HepG2 (cell line): Measurements from ENCODE around the gene BAIAP2L1. TPM values are rescaled to one million over a fixed set of nuclear protein-coding genes. Genes with fewer than 3 reads are reported as not detected.
A peak's percentile ranks its signal among the peaks of the same experiment; 100 is the strongest.

Source experiments
- ATAC-seq: fragments of 200-7000 bp; cut with Tn5 transposase; 3 replicates; pipeline ENCODE4 v1.9.1; 2020; ENCODE audit warnings: mild to moderate bottlenecking, moderate library complexity
- BruUV-seq: library from RNA; stranded (reverse); fragments of 400-500 nt; replicated peaks from 2 replicates; lab custom pipeline; 2021; lab: Mats Ljungman, UMichigan
- CTCF ChIA-PET: fragments of 300-600 bp; formaldehyde crosslinking; extraction: SDS; loops from one replicate; lab custom pipeline; 2021; ENCODE audit warnings: low total read pairs, inconsistent platforms, low intra/inter-chr PET ratio; lab: Yijun Ruan, JAX
- POLR2A ChIA-PET: fragments of 350-600 bp; sonication (Branson Sonifier 250); formaldehyde crosslinking; loops from one replicate; lab custom pipeline; 2020; ENCODE audit warnings: antibody characterized with exemption, inconsistent platforms; lab: Yijun Ruan, JAX
- DNase-seq: peaks from one replicate; pipeline ENCODE4 v3.0.0-alpha.2; 2015; ENCODE audit warnings: low spot score
- FAIRE-seq: peaks from 3 replicates; lab custom pipeline; 2011; peaks lifted over from hg19 to GRCh38; lab: Jason Lieb, UNC
- H2AFZ ChIP-seq: one replicate; pipeline ENCODE4 v1.6.1; 2011; ENCODE audit warnings: low read length, inconsistent platforms
- H3K27ac ChIP-seq: fragments of 300-600 bp; 3 replicates; pipeline ENCODE4 v1.8.0; 2011; ENCODE audit warnings: mixed run types, mild to moderate bottlenecking, mixed read lengths, low read length, inconsistent platforms; ENCODE audit not compliant: insufficient read depth; ENCODE audit errors: extremely low read length
- H3K27me3 ChIP-seq, 2 experiments: fragments of 200-600 bp in 1 of 2; 2 replicates in 1 of 2; 3 replicates in 1 of 2; pipeline versions ENCODE4 v1.6.0 to v1.8.0; 2011; ENCODE audit warnings: low read length in 2 of 2, mild to moderate bottlenecking in 2 of 2, moderate library complexity in 2 of 2, inconsistent platforms in 1 of 2; ENCODE audit not compliant: insufficient read depth in 2 of 2, control insufficient read depth in 1 of 2
- H3K36me3 ChIP-seq, 2 experiments: fragments of 200-600 bp in 1 of 2; replicated peaks in 1 of 2; 2 replicates in 1 of 2; 3 replicates in 1 of 2; pipeline versions ENCODE4 v1.5.1 to v1.8.0; 2011; ENCODE audit warnings: low read length in 2 of 2, inconsistent platforms in 1 of 2; ENCODE audit not compliant: insufficient read depth in 2 of 2, control insufficient read depth in 1 of 2
- H3K4me1 ChIP-seq: 2 replicates; pipeline ENCODE4 v1.5.1; 2012; ENCODE audit warnings: low read length, inconsistent platforms; ENCODE audit not compliant: insufficient read depth
- H3K4me2 ChIP-seq: 2 replicates; pipeline ENCODE4 v1.6.0; 2011; ENCODE audit warnings: low read depth, low read length, inconsistent platforms
- H3K4me3 ChIP-seq, 3 experiments: fragments of 200-600 bp in 1 of 3; sonication (generic), shearing (Covaris generic) in 1 of 3; replicated peaks in 1 of 3; 2 replicates each; pipeline ENCODE4 v1.5.1; 2011 to 2016; ENCODE audit warnings: low read length in 3 of 3, inconsistent platforms in 2 of 3, low read depth in 2 of 3, mild to moderate bottlenecking in 2 of 3, control low read depth in 1 of 3, mixed read lengths in 1 of 3; ENCODE audit not compliant: insufficient read depth in 1 of 3
- H3K79me2 ChIP-seq: one replicate; pipeline ENCODE4 v1.6.1; 2011; ENCODE audit warnings: low read length, inconsistent platforms; ENCODE audit not compliant: insufficient read depth
- H3K9ac ChIP-seq: 2 replicates; pipeline ENCODE4 v1.6.0; 2011; ENCODE audit warnings: mild to moderate bottlenecking, low read depth, low read length, inconsistent platforms; ENCODE audit not compliant: insufficient read depth
- H3K9me3 ChIP-seq: 2 replicates; pipeline ENCODE4 v1.5.1; 2012; ENCODE audit warnings: mild to moderate bottlenecking, low read length
- H4K20me1 ChIP-seq: 2 replicates; pipeline ENCODE4 v1.6.0; 2011; ENCODE audit warnings: inconsistent platforms, mild to moderate bottlenecking, low read length, moderate library complexity; ENCODE audit not compliant: insufficient read depth
- AGO2 ChIP-seq: fragments of 200-400 bp; formaldehyde crosslinking; optimal IDR thresholded peaks from 2 replicates; pipeline ENCODE3; 2017; ENCODE audit warnings: mild to moderate bottlenecking, low read depth, low read length, moderate library complexity
- GLI4 ChIP-seq: sonication (generic); formaldehyde crosslinking; IDR thresholded peaks from 2 replicates; pipeline ENCODE4 v1.5.1; 2020; ENCODE audit warnings: missing genetic modification reagents, mild to moderate bottlenecking, moderate library complexity, borderline replicate concordance
- HNRNPLL ChIP-seq: fragments of 200-400 bp; formaldehyde crosslinking; IDR thresholded peaks from 2 replicates; pipeline ENCODE4 v1.6.1; 2017; ENCODE audit warnings: mild to moderate bottlenecking, low read depth, low read length; ENCODE audit not compliant: poor library complexity, severe bottlenecking
- MED13 ChIP-seq: sonication (generic); formaldehyde crosslinking; IDR thresholded peaks from 2 replicates; pipeline ENCODE4 v1.5.0; 2020; ENCODE audit warnings: missing genetic modification reagents
- NFE2L1 ChIP-seq: sonication (generic); formaldehyde crosslinking; IDR thresholded peaks from 2 replicates; pipeline ENCODE4 v1.4.0; 2020; ENCODE audit warnings: missing genetic modification reagents, mild to moderate bottlenecking, borderline replicate concordance
- PHF8 ChIP-seq: sonication (generic); formaldehyde crosslinking; IDR thresholded peaks from 2 replicates; pipeline ENCODE4 v1.5.0; 2020; ENCODE audit warnings: missing genetic modification reagents
- RBFOX2 ChIP-seq: fragments of 200-400 bp; formaldehyde crosslinking; IDR thresholded peaks from 2 replicates; pipeline ENCODE4 v1.6.1; 2017; ENCODE audit warnings: low read depth, mild to moderate bottlenecking, low read length
- SAFB2 ChIP-seq: sonication (generic); formaldehyde crosslinking; IDR thresholded peaks from 2 replicates; pipeline ENCODE4 v1.5.1; 2020; ENCODE audit warnings: missing genetic modification reagents, low read depth, mild to moderate bottlenecking, borderline replicate concordance
- SNRNP70 ChIP-seq: fragments of 200-400 bp; formaldehyde crosslinking; IDR thresholded peaks from 2 replicates; pipeline ENCODE4 v1.6.1; 2017; ENCODE audit warnings: mild to moderate bottlenecking, low read depth, low read length, moderate library complexity
- SP1 ChIP-seq, 2 experiments: fragments of 450-650 bp in 1 of 2; sonication (generic) in 1 of 2; formaldehyde crosslinking in 1 of 2; IDR thresholded peaks; 2 replicates each; pipeline versions ENCODE4 v1.4.0 to v1.6.1; 2016 to 2020; ENCODE audit warnings: missing genetic modification reagents in 1 of 2
- ZFP41 ChIP-seq: sonication (generic); formaldehyde crosslinking; IDR thresholded peaks from 2 replicates; pipeline ENCODE4 v1.4.0; 2020; ENCODE audit warnings: mild to moderate bottlenecking, missing genetic modification reagents, borderline replicate concordance
- ZFY ChIP-seq: sonication (generic); formaldehyde crosslinking; IDR thresholded peaks from 2 replicates; pipeline ENCODE4 v1.4.0; 2020; ENCODE audit warnings: missing genetic modification reagents
- ZMYM3 ChIP-seq: sonication (generic); formaldehyde crosslinking; IDR thresholded peaks from 2 replicates; pipeline ENCODE4 v1.5.1; 2020; ENCODE audit warnings: mild to moderate bottlenecking, missing genetic modification reagents
- ZNF513 ChIP-seq: sonication (generic); formaldehyde crosslinking; conservative IDR thresholded peaks from 2 replicates; pipeline ENCODE4 v1.5.0; 2020; ENCODE audit warnings: missing genetic modification reagents
- ZNF691 ChIP-seq: sonication (generic); formaldehyde crosslinking; IDR thresholded peaks from 2 replicates; pipeline ENCODE4 v1.4.0; 2020; ENCODE audit warnings: missing genetic modification reagents, low read depth, mild to moderate bottlenecking, borderline replicate concordance
- WGBS: methylation state at CpG from one replicate; pipeline ENCODE4 v1.1.6; 2017; ENCODE audit warnings: low lambda C conversion rate; 5-methylcytosine and 5-hydroxymethylcytosine counted together
- in situ Hi-C: cut with HindIII; loops from 2 replicates; pipeline ENCODE4 v1.10.0; 2017; ENCODE audit warnings: low pct_unique_long_range_greater_than_20kb; ENCODE audit not compliant: extremely low pct_ligation_motif_present
- intact Hi-C: fragments of 100-400 bp; cut with micrococcal nuclease; formaldehyde crosslinking; loops from one replicate; pipeline ENCODE4 v1.10.0; 2022; ENCODE audit not compliant: unreplicated experiment
- polyA plus RNA-seq, 8 experiments: library from polyadenylated mRNA; depleted of rRNA in 3 of 8; stranded (reverse) in 7 of 8; unstranded in 1 of 8; fragments of >200 nt; fragmentation: Illumina TruSeq in 4 of 8; extraction: Trizol in 4 of 8; gene quantifications; 2 replicates each; pipeline versions ENCODE4 v1.2.1 to v1.2.3, GENCODE V29; 2011 to 2016; ENCODE audit warnings: low read depth in 4 of 8, missing spikeins in 1 of 8, mixed read lengths in 1 of 8; ENCODE audit not compliant: insufficient read depth in 1 of 8
- total RNA-seq, 5 experiments: library from RNA; depleted of rRNA; stranded (reverse); fragments of >200 nt; fragmentation: Illumina TruSeq; extraction: Trizol; gene quantifications; 2 replicates each; pipeline ENCODE4 v1.2.3, GENCODE V29; 2016; ENCODE audit warnings: low read depth in 1 of 5
- TF ChIP-seq, protein P1 (sequence below): sonication (generic); formaldehyde crosslinking; IDR thresholded peaks from 2 replicates; pipeline ENCODE4 v1.4.0; 2020; ENCODE audit warnings: mild to moderate bottlenecking, missing genetic modification reagents

Gene BAIAP2L1
- total and polyA plus RNA-seq, 2 of the 13 experiments (the other 11 are each of a cell fraction or from before 2014, with no cell fraction given): 13.0 to 21.5 TPM

- Histone ChIP-seq H3K9ac (peak within 1 kb of the TSS; percentile 89), H3K36me3 (peaks cover 0 to 1% of the 10 kb centered on the region in 2 experiments; a peak in 2 of 5 replicates), H3K9me3 (no peaks in the 10 kb centered on the region), H3K4me1 (peaks cover 76% of the 10 kb centered on the region), H3K27ac (peak within 1 kb of the TSS; percentile 84), H3K4me2 (peak within 1 kb of the TSS; percentile 99), H2AFZ (peak within 1 kb of the TSS; percentile 63), H3K4me3 (peak within 1 kb of the TSS; percentile 77 to 91 (median 85)), H3K79me2 (peaks cover 39% of the 10 kb centered on the region), H4K20me1 (peaks cover 20% of the 10 kb centered on the region; the same call in 1 of the 2 replicates), H3K27me3 (no peaks in the 10 kb centered on the region; a peak in 1 of 5 replicates)
- CTCF ChIA-PET: no interaction called here
- no peak for FAIRE-seq
- peak; percentile 81 for ATAC-seq
- POLR2A ChIA-PET: interaction anchor here (0.6 to 2.0 kb wide), 2 partner anchors 30 to 137 kb away, joined by 5 to 6 read pairs; no protein-coding TSS in a partner anchor
- in situ Hi-C loops: loop anchor here (5.0 kb wide), 1 partner anchor 136 kb away; no protein-coding TSS in a partner anchor
- intact Hi-C loops: no loop called here
- TSS peak; percentile 99 for BruUV-seq
- peak; percentile 78 for DNase-seq
- WGBS: under 1% methylated on average over 19 of the region's 92 CpGs
- TF ChIP-seq NFE2L1 (CRISPR knock-in tag): no peak
- peak; percentile 59; the same call in 1 of the 2 replicates for TF ChIP-seq GLI4
- no peak for TF ChIP-seq SNRNP70
- no peak for TF ChIP-seq ZFP41 (CRISPR knock-in tag)
- peak; percentile 56; the same call in 1 of the 2 replicates for TF ChIP-seq ZNF691 (CRISPR knock-in tag)
- no peak for TF ChIP-seq SAFB2
- TF ChIP-seq MED13 (CRISPR knock-in tag): no peak
- no peak for TF ChIP-seq SP1 (IDR thresholded peaks at IDR 0.05)
- TF ChIP-seq SP1 (CRISPR knock-in tag; IDR thresholded peaks at IDR 0.05): peak; percentile 56; the same call in 1 of the 2 replicates
- TF ChIP-seq PHF8 (CRISPR knock-in tag): peak; percentile 79
- peak; percentile 32 for TF ChIP-seq HNRNPLL
- TF ChIP-seq ZMYM3 (CRISPR knock-in tag): no peak
- peak; percentile 70 for TF ChIP-seq ZFY (CRISPR knock-in tag)
- TF ChIP-seq RBFOX2: 0 out of 2 replicates have a peak, but pooled peaks have one; percentile 50
- TF ChIP-seq AGO2: no peak
- no peak for TF ChIP-seq ZNF513 (CRISPR knock-in tag)
- TF ChIP-seq, protein P1, sequence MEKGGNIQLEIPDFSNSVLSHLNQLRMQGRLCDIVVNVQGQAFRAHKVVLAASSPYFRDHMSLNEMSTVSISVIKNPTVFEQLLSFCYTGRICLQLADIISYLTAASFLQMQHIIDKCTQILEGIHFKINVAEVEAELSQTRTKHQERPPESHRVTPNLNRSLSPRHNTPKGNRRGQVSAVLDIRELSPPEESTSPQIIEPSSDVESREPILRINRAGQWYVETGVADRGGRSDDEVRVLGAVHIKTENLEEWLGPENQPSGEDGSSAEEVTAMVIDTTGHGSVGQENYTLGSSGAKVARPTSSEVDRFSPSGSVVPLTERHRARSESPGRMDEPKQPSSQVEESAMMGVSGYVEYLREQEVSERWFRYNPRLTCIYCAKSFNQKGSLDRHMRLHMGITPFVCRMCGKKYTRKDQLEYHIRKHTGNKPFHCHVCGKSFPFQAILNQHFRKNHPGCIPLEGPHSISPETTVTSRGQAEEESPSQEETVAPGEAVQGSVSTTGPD (CRISPR knock-in tag): peak; percentile 72; the same call in 1 of the 2 replicates
Observed at GRCh38 chr7:98280791-98281756, 119.8 kb downstream of the BAIAP2L1 start, which contains the start of gene BRI3. BRI3 (plus strand) TSS chr7:98281686; CDS start chr7:98281796, 110 bp downstream.
